HCT116 (cell line): ENCODE results near the gene STAM. TPM values are rescaled to one million over a fixed set of nuclear protein-coding genes. Genes with fewer than 3 reads are reported as not detected.

Experiments
- ATAC-seq: fragments of 200-7000 bp; cut with Tn5 transposase; 2 replicates; pipeline ENCODE4 v1.9.1; 2020; ENCODE audit warnings: mild to moderate bottlenecking, moderate library complexity
- BruUV-seq: library from RNA; stranded (reverse); fragments of 400-500 nt; replicated peaks from 2 replicates; lab custom pipeline; 2021; lab: Mats Ljungman, UMichigan
- CTCF ChIA-PET: fragments of 300-600 bp; sonication (Branson Sonifier 250); formaldehyde crosslinking; loops from one replicate; lab custom pipeline; 2021; ENCODE audit warnings: antibody characterized with exemption; lab: Charles Lee
- POLR2A ChIA-PET: fragments of 300-600, 350-600 bp; sonication (Branson Sonifier 250); formaldehyde crosslinking; loops from one replicate; lab custom pipeline; 2021; ENCODE audit warnings: antibody characterized with exemption; lab: Charles Lee
- RAD21 ChIA-PET, 2 experiments: fragments of 300-600 bp; sonication (Branson Sonifier 250); formaldehyde crosslinking; loops; one replicate each; lab custom pipeline; 2023; ENCODE audit warnings: low total read pairs in 2 of 2; ENCODE audit not compliant: uncharacterized antibody in 2 of 2, unreplicated experiment in 2 of 2, low non-redundant PET in 1 of 2; lab: Charles Lee
- DNase-seq: peaks from one replicate; pipeline ENCODE4 v3.0.0-alpha.2; 2010; ENCODE audit warnings: low read depth, low spot score
- H2AFZ ChIP-seq: fragments of 200-600 bp; shearing (Covaris generic), sonication (generic); 2 replicates; pipeline ENCODE4 v1.6.1; 2017; ENCODE audit warnings: low read depth, mixed run types, mixed read lengths, antibody characterized with exemption, low read length; ENCODE audit not compliant: poor library complexity, severe bottlenecking
- H3K27ac ChIP-seq: 2 replicates; pipeline ENCODE4 v1.5.1; 2012; ENCODE audit warnings: low read depth, low read length
- H3K27me3 ChIP-seq: fragments of 200-600 bp; sonication (generic); 2 replicates; pipeline ENCODE4 v1.6.1; 2016; ENCODE audit warnings: mixed run types, low read length, mixed read lengths; ENCODE audit not compliant: insufficient read depth
- H3K36me3 ChIP-seq, 2 experiments: fragments of 200-500 bp in 1 of 2; fragments of 200-600 bp in 1 of 2; sonication (Bioruptor generic) in 1 of 2; sonication (generic) in 1 of 2; 2 replicates each; pipeline versions ENCODE4 v1.5.1 to v1.6.1; 2014 to 2016; ENCODE audit warnings: low read length in 2 of 2, inconsistent platforms in 1 of 2, mixed read lengths in 1 of 2, mixed run types in 1 of 2; ENCODE audit not compliant: insufficient read depth in 2 of 2, control insufficient read depth in 1 of 2
- H3K4me1 ChIP-seq, 2 experiments: fragments of 200-600 bp in 1 of 2; sonication (generic) in 1 of 2; 2 replicates each; pipeline versions ENCODE4 v1.5.1 to v1.6.1; 2012 to 2017; ENCODE audit warnings: low read length in 2 of 2, inconsistent platforms in 1 of 2, mild to moderate bottlenecking in 1 of 2, mixed read lengths in 1 of 2, mixed run types in 1 of 2, moderate library complexity in 1 of 2; ENCODE audit not compliant: insufficient read depth in 2 of 2, control insufficient read depth in 1 of 2
- H3K4me2 ChIP-seq: fragments of 200-600 bp; sonication (generic); 2 replicates; pipeline ENCODE4 v1.6.1; 2017; ENCODE audit warnings: mixed run types, low read length, mixed read lengths
- H3K4me3 ChIP-seq, 2 experiments: fragments of 200-600 bp in 1 of 2; sonication (generic) in 1 of 2; replicated peaks in 1 of 2; 2 replicates each; pipeline ENCODE4 v1.5.1; 2011 to 2016; ENCODE audit warnings: low read length in 2 of 2, control low read depth in 1 of 2, low read depth in 1 of 2, mild to moderate bottlenecking in 1 of 2, mixed read lengths in 1 of 2, mixed run types in 1 of 2
- H3K79me2 ChIP-seq: fragments of 200-600 bp; sonication (generic); 2 replicates; pipeline ENCODE4 v1.6.1; 2017; ENCODE audit warnings: mild to moderate bottlenecking, mixed run types, low read length, moderate library complexity, mixed read lengths; ENCODE audit not compliant: insufficient read depth
- H3K9ac ChIP-seq: fragments of 200-600 bp; sonication (generic); 2 replicates; pipeline ENCODE4 v1.6.1; 2016; ENCODE audit warnings: low read length, mixed read lengths
- H3K9me2 ChIP-seq: fragments of 200-600 bp; sonication (generic), shearing (Covaris generic); 2 replicates; pipeline ENCODE4 v1.6.1; 2017; ENCODE audit warnings: mixed run types, mild to moderate bottlenecking, moderate library complexity; ENCODE audit not compliant: insufficient read depth
- H3K9me3 ChIP-seq, 2 experiments: fragments of 200-500 bp in 1 of 2; fragments of 200-600 bp in 1 of 2; sonication (Bioruptor generic) in 1 of 2; sonication (generic) in 1 of 2; 2 replicates each; pipeline ENCODE4 v1.6.1; 2014 to 2017; ENCODE audit warnings: low read length in 2 of 2, mixed read lengths in 2 of 2, inconsistent platforms in 1 of 2, low read depth in 1 of 2, mild to moderate bottlenecking in 1 of 2, mixed run types in 1 of 2, moderate library complexity in 1 of 2; ENCODE audit not compliant: control insufficient read depth in 1 of 2, insufficient read depth in 1 of 2
- H4K20me1 ChIP-seq: fragments of 200-600 bp; sonication (generic), shearing (Covaris generic); 2 replicates; pipeline ENCODE4 v1.6.1; 2017; ENCODE audit warnings: mixed run types, mild to moderate bottlenecking, moderate library complexity; ENCODE audit not compliant: insufficient read depth
- CBX3 ChIP-seq: IDR thresholded peaks from 2 replicates; pipeline ENCODE4 v1.6.1; 2012; ENCODE audit warnings: low read depth
- RAD21 ChIP-seq: IDR thresholded peaks from 2 replicates; pipeline ENCODE4 v1.6.1; 2012; ENCODE audit warnings: low read depth, mild to moderate bottlenecking
- ZNF274 ChIP-seq: fragments of 200-500 bp; sonication (Bioruptor generic); IDR thresholded peaks from 2 replicates; pipeline ENCODE4 v1.6.1; 2014; ENCODE audit warnings: mild to moderate bottlenecking, low read depth, low read length, inconsistent platforms
- intact Hi-C: fragments of 100-400 bp; cut with micrococcal nuclease; formaldehyde crosslinking; loops from 2 replicates; pipeline ENCODE4 v1.10.0; 2022
- total RNA-seq: library from RNA; stranded (reverse); gene quantifications from one replicate; pipeline ENCODE4 v1.2.1, GENCODE V29; 2021; ENCODE audit not compliant: unreplicated experiment
- TF ChIP-seq, protein P1 (sequence below): IDR thresholded peaks from 2 replicates; pipeline ENCODE4 v1.6.1; 2012; ENCODE audit warnings: low read depth
- TF ChIP-seq, protein P2 (sequence below), 3 experiments: fragments of 200-600 bp in 1 of 3; sonication (generic) in 1 of 3; IDR thresholded peaks in 2 of 3; conservative IDR thresholded peaks in 1 of 3; 2 replicates each; pipeline ENCODE4 v1.5.1; 2012 to 2017; ENCODE audit warnings: low read depth in 2 of 3, low read length in 2 of 3, antibody characterized with exemption in 1 of 3, borderline replicate concordance in 1 of 3, control low read depth in 1 of 3, mild to moderate bottlenecking in 1 of 3, mixed read lengths in 1 of 3, mixed run types in 1 of 3, moderate library complexity in 1 of 3; ENCODE audit not compliant: insufficient read depth in 1 of 3

The STAM gene
- total RNA-seq, 1 experiment from 2014 or later = 23.0 TPM

DNA sequence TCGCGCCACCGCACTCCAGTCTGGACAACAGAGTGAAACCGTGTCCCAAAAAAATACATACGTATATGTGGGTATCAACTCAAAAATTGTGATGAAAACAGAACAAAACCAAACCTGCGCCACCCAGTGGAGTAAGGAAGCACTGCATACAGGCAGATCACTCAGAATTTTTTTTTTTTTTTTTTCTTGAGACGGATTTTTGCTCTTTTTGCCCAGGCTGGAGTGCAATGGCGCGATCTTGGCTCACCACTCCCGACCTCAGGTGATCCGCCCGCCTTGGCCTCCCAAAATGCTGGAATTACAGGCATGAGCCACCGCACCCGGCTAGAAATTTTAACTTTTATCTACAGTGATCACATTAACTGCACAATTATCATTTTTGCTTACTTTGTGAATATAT lies 99.0 kb downstream of the STAM start:
- CTCF ChIA-PET = no interaction called here
- TF ChIP-seq, protein P1, sequence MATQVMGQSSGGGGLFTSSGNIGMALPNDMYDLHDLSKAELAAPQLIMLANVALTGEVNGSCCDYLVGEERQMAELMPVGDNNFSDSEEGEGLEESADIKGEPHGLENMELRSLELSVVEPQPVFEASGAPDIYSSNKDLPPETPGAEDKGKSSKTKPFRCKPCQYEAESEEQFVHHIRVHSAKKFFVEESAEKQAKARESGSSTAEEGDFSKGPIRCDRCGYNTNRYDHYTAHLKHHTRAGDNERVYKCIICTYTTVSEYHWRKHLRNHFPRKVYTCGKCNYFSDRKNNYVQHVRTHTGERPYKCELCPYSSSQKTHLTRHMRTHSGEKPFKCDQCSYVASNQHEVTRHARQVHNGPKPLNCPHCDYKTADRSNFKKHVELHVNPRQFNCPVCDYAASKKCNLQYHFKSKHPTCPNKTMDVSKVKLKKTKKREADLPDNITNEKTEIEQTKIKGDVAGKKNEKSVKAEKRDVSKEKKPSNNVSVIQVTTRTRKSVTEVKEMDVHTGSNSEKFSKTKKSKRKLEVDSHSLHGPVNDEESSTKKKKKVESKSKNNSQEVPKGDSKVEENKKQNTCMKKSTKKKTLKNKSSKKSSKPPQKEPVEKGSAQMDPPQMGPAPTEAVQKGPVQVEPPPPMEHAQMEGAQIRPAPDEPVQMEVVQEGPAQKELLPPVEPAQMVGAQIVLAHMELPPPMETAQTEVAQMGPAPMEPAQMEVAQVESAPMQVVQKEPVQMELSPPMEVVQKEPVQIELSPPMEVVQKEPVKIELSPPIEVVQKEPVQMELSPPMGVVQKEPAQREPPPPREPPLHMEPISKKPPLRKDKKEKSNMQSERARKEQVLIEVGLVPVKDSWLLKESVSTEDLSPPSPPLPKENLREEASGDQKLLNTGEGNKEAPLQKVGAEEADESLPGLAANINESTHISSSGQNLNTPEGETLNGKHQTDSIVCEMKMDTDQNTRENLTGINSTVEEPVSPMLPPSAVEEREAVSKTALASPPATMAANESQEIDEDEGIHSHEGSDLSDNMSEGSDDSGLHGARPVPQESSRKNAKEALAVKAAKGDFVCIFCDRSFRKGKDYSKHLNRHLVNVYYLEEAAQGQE = no peak
- TF ChIP-seq ZNF274 (no peak), RAD21 (peak; percentile 63), CBX3 (0 out of 2 replicates have a peak, but pooled peaks have one; percentile 27)
- TF ChIP-seq, protein P2, sequence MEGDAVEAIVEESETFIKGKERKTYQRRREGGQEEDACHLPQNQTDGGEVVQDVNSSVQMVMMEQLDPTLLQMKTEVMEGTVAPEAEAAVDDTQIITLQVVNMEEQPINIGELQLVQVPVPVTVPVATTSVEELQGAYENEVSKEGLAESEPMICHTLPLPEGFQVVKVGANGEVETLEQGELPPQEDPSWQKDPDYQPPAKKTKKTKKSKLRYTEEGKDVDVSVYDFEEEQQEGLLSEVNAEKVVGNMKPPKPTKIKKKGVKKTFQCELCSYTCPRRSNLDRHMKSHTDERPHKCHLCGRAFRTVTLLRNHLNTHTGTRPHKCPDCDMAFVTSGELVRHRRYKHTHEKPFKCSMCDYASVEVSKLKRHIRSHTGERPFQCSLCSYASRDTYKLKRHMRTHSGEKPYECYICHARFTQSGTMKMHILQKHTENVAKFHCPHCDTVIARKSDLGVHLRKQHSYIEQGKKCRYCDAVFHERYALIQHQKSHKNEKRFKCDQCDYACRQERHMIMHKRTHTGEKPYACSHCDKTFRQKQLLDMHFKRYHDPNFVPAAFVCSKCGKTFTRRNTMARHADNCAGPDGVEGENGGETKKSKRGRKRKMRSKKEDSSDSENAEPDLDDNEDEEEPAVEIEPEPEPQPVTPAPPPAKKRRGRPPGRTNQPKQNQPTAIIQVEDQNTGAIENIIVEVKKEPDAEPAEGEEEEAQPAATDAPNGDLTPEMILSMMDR (IDR thresholded peaks at IDR 0.05 in 2 of 3, conservative IDR thresholded peaks at IDR 0.05 in 1 of 3; ENCODE audit: borderline replicate concordance in 1 of 3, insufficient read depth in 1 of 3, low read depth in 2 of 3, low read length in 2 of 3) = peak; percentile 59 to 78 (median 71); a peak in 5 of 6 replicates
- H3K27ac ChIP-seq = no peak overlapping the region
- intact Hi-C loops = loop anchor here (1.0 to 10.0 kb wide), 3 partner anchors 136 to 898 kb away; no protein-coding TSS in a partner anchor
- H2AFZ ChIP-seq = peak overlapping the region; percentile 92
- POLR2A ChIA-PET = no interaction called here
- peak; percentile 49 for DNase-seq
- no peaks in the 10 kb centered on the region for H3K79me2 ChIP-seq
- H3K4me3 ChIP-seq = peak overlapping the region; percentile 9 to 28; a peak in 2 of 4 replicates
- H3K9ac ChIP-seq = no peak overlapping the region
- H3K9me2 ChIP-seq = no peaks in the 10 kb centered on the region
- no peaks in the 10 kb centered on the region for H3K9me3 ChIP-seq
- RAD21 ChIA-PET = no interaction called here
- H3K4me2 ChIP-seq = peak overlapping the region; percentile 69
- H3K27me3 ChIP-seq = no peaks in the 10 kb centered on the region
- peak; percentile 74 for ATAC-seq
- peaks cover 0 to 10% of the 10 kb centered on the region in 2 experiments; a peak in 2 of 4 replicates for H3K4me1 ChIP-seq
- BruUV-seq = no TSS peak
- H4K20me1 ChIP-seq = no peaks in the 10 kb centered on the region
- no peaks in the 10 kb centered on the region for H3K36me3 ChIP-seq
